AG04449 (cell line): ENCODE measurements around the gene TH.

ENCODE experiments used
- CTCF ChIA-PET: fragments of 350-600 bp; formaldehyde crosslinking; extraction: SDS; loops from one replicate; lab custom pipeline; 2021; ENCODE audit warnings: antibody characterized with exemption; lab: Yijun Ruan, JAX
- POLR2A ChIA-PET: fragments of 400-600, 350-600 bp; formaldehyde crosslinking; extraction: SDS; loops from one replicate; lab custom pipeline; 2020; ENCODE audit warnings: antibody characterized with exemption, inconsistent platforms; lab: Yijun Ruan, JAX
- DNase-seq: peaks from one replicate; pipeline ENCODE4 v3.0.0-alpha.2; 2010; ENCODE audit warnings: low read depth, low spot score
- H3K4me3 ChIP-seq: 2 replicates; pipeline ENCODE4 v1.5.1; 2011; ENCODE audit warnings: low read depth, mild to moderate bottlenecking, control low read depth, low read length
- CTCF ChIP-seq: IDR thresholded peaks from one replicate; pipeline ENCODE4 v1.5.1; 2011; ENCODE audit warnings: mild to moderate bottlenecking, moderate library complexity, low read length, control low read depth, inconsistent platforms; ENCODE audit not compliant: insufficient read depth; ENCODE audit errors: missing control alignments

The TH gene

GRCh38 chr11:2176389-2176900 is 4.8 kb upstream of the TH start:
- H3K4me3 ChIP-seq, result no peak overlapping the region
- POLR2A ChIA-PET, result no interaction called here
- CTCF ChIA-PET, result no interaction called here
- no peak for DNase-seq
- no peak for TF ChIP-seq CTCF

- CTCF ChIA-PET, result interaction anchor here (1.0 to 2.6 kb wide), 3 partner anchors 10 to 343 kb away, joined by 3 to 11 read pairs (median 3); no protein-coding TSS in a partner anchor
Observed at GRCh38 chr11:2175659-2176058, 4.0 kb upstream of the TH start.

GRCh38 chr11:2174361-2174760 is 2.7 kb upstream of the TH start:
- no peak for DNase-seq
- ChIA-PET POLR2A (no interaction called here), CTCF (interaction anchor here (1.2 to 2.6 kb wide), 3 partner anchors 245 to 341 kb away, joined by 3 to 11 read pairs (median 3); no protein-coding TSS in a partner anchor)
- no peak overlapping the region for H3K4me3 ChIP-seq
- TF ChIP-seq CTCF, result no peak

More at GRCh38 chr11:2175659-2176058, 4.0 kb upstream of the TH start:
- POLR2A ChIA-PET, result no interaction called here
- TF ChIP-seq CTCF, result no peak
- peak; percentile 28 for DNase-seq
- H3K4me3 ChIP-seq, result no peak overlapping the region

- TF ChIP-seq CTCF, result no peak
- ChIA-PET POLR2A (no interaction called here), CTCF (interaction anchor here (1.2 to 2.6 kb wide), 5 partner anchors 20 to 714 kb away, joined by 3 to 11 read pairs (median 3); no protein-coding TSS in a partner anchor)
- DNase-seq, result no peak
- no peak overlapping the region for H3K4me3 ChIP-seq
Observed at GRCh38 chr11:2173761-2174160, 2.1 kb upstream of the TH start.

DNA sequence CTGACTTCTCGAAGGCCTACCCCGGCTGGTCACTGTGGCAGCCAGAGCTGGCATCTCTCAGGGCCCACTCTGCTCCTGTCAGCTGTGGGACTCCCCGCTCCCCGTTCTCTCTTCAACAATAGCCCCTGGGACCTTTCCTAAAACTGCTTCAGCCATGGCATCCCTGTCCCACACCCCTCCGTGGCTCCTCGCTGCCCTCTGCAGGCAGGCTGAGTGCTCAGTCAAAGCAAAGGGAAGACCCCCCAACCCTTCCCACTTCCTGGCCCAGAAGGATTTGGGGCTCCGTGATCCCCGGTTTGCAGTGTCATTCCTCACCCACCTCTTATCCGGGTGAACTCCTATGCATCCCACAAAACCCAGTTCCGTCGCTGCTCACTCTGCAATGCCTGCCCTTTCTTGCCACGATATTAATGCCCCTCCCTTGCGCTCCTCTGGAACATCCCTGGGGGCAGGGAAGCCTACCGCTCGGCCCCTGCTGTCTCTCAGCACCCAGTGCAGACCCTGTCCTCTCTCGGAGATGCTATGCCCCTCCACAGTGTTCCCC is 1.6 kb upstream of the TH start:
- no peak overlapping the region for H3K4me3 ChIP-seq
- TF ChIP-seq CTCF, result peak; percentile 46
- ChIA-PET POLR2A (no interaction called here), CTCF (interaction anchor here (1.2 to 2.6 kb wide), 5 partner anchors 13 to 715 kb away, joined by 3 to 11 read pairs (median 3); no protein-coding TSS in a partner anchor)
- DNase-seq, result no peak

GRCh38 chr11:2172676-2173075 is 1.1 kb upstream of the TH start:
- no peak for TF ChIP-seq CTCF
- DNase-seq, result no peak
- ChIA-PET POLR2A (no interaction called here), CTCF (interaction anchor here (1.2 to 1.4 kb wide), 3 partner anchors 14 to 22 kb away, joined by 3 read pairs; no protein-coding TSS in a partner anchor)
- H3K4me3 ChIP-seq, result no peak overlapping the region
